SH-SY5Y (cell line): ENCODE measurements around the gene CCDC88C.

Source experiments
- GATA2 ChIP-seq: IDR thresholded peaks from 2 replicates; pipeline ENCODE4 v1.6.1; 2011; ENCODE audit warnings: mild to moderate bottlenecking, low read depth, low read length
- GATA3 ChIP-seq: IDR thresholded peaks from 2 replicates; pipeline ENCODE4 v1.6.1; 2011; ENCODE audit warnings: low read depth, mild to moderate bottlenecking, low read length, moderate library complexity

GRCh38 chr14:91378930-91379578 lies 38.6 kb downstream of the CCDC88C start:
- TF ChIP-seq GATA2 (no peak), GATA3 (no peak)
